MCF 10A (cell line): ENCODE data around the gene LITAF. TPM values are rescaled to one million over a fixed set of nuclear protein-coding genes. Genes with fewer than 3 reads are reported as not detected.
"Not testable (repeated sequence)": the region's sequence is repeated elsewhere in the genome, so short reads cannot be mapped to it uniquely, and the experiment has no call there.

Source experiments
- BruUV-seq: library from RNA; stranded (reverse); fragments of 400-500 nt; replicated peaks from 2 replicates; lab custom pipeline; 2021; lab: Mats Ljungman, UMichigan
- CTCF ChIA-PET: fragments of 300-600 bp; sonication (Branson Sonifier 250); formaldehyde crosslinking; extraction: SDS; loops from one replicate; lab custom pipeline; 2021; ENCODE audit warnings: antibody characterized with exemption, inconsistent platforms; lab: Yijun Ruan, JAX
- POLR2A ChIA-PET: fragments of 300-600, 350-650 bp; sonication (Branson Sonifier 250); formaldehyde crosslinking; extraction: SDS; loops from one replicate; lab custom pipeline; 2020; ENCODE audit warnings: antibody characterized with exemption, inconsistent platforms; lab: Yijun Ruan, JAX
- DNase-seq: peaks from one replicate; pipeline ENCODE4 v3.0.0-alpha.2; 2018; ENCODE audit not compliant: unreplicated experiment
- H3K27ac Mint-ChIP-seq: one replicate; pipeline ENCODE4 v1.8.0; 2022; ENCODE audit warnings: mild to moderate bottlenecking, low read depth, mixed read lengths; ENCODE audit not compliant: unreplicated experiment
- H3K27me3 Mint-ChIP-seq: one replicate; pipeline ENCODE4 v1.8.0; 2022; ENCODE audit warnings: mixed read lengths; ENCODE audit not compliant: insufficient read depth, unreplicated experiment
- H3K36me3 Mint-ChIP-seq: one replicate; pipeline ENCODE4 v1.8.0; 2022; ENCODE audit warnings: mild to moderate bottlenecking, moderate library complexity, mixed read lengths; ENCODE audit not compliant: insufficient read depth, unreplicated experiment
- H3K4me1 Mint-ChIP-seq: one replicate; pipeline ENCODE4 v1.8.0; 2022; ENCODE audit warnings: mixed read lengths; ENCODE audit not compliant: insufficient read depth, unreplicated experiment
- H3K4me3 Mint-ChIP-seq: one replicate; pipeline ENCODE4 v1.8.0; 2022; ENCODE audit warnings: mild to moderate bottlenecking, moderate library complexity, mixed read lengths; ENCODE audit not compliant: unreplicated experiment
- H3K9me3 Mint-ChIP-seq: one replicate; pipeline ENCODE4 v1.8.0; 2022; ENCODE audit warnings: mixed read lengths; ENCODE audit not compliant: unreplicated experiment
- CTCF ChIP-seq: fragments of 200-600 bp; IDR thresholded peaks from one replicate; pipeline ENCODE4 v1.8.0; 2022; ENCODE audit warnings: antibody characterized with exemption, mild to moderate bottlenecking; ENCODE audit not compliant: unreplicated experiment
- intact Hi-C: fragments of 100-400 bp; cut with micrococcal nuclease; formaldehyde crosslinking; loops from 2 replicates; pipeline ENCODE4 v1.14.1; 2022
- total RNA-seq: library from RNA; stranded (reverse); gene quantifications from 2 replicates; pipeline ENCODE4 v1.2.3, GENCODE V29; 2022

Gene LITAF
- total RNA-seq, 1 experiment from 2014 or later = 120 TPM

GRCh38 chr16:11599579-11599978 lies 12.9 kb upstream of the LITAF start:
- no TSS peak for BruUV-seq
- H3K4me3 Mint-ChIP-seq = no peak overlapping the region
- peaks cover 6% of the 10 kb centered on the region for H3K4me1 Mint-ChIP-seq
- no peaks in the 10 kb centered on the region for H3K27me3 Mint-ChIP-seq
- H3K36me3 Mint-ChIP-seq = no peaks in the 10 kb centered on the region
- intact Hi-C loops = no loop called here
- ChIA-PET POLR2A (interaction anchor here (0.7 to 1.3 kb wide), 3 partner anchors 13 to 228 kb away, joined by 3 to 4 read pairs (median 3); partner anchors contain the start of gene LITAF), CTCF (interaction anchor here (0.6 to 2.9 kb wide), 4 partner anchors 10 to 197 kb away, joined by 3 to 11 read pairs (median 3); no protein-coding TSS in a partner anchor)
- H3K27ac Mint-ChIP-seq = no peak overlapping the region
- no peak for TF ChIP-seq CTCF
- no peaks in the 10 kb centered on the region for H3K9me3 Mint-ChIP-seq
- DNase-seq = no peak

GRCh38 chr16:11597235-11598095 lies 10.7 kb upstream of the LITAF start:
- TF ChIP-seq CTCF = no peak
- H3K4me3 Mint-ChIP-seq = no peak overlapping the region
- H3K27me3 Mint-ChIP-seq = no peaks in the 10 kb centered on the region
- no peak for DNase-seq
- ChIA-PET POLR2A (interaction anchor here (0.9 to 1.5 kb wide), 5 partner anchors 10 to 43 kb away, joined by 3 to 6 read pairs (median 4); partner anchors contain the start of gene LITAF), CTCF (interaction anchor here (0.6 to 2.9 kb wide), 2 partner anchors 8 to 15 kb away, joined by 3 to 11 read pairs; no protein-coding TSS in a partner anchor)
- H3K27ac Mint-ChIP-seq = no peak overlapping the region
- BruUV-seq = no TSS peak
- intact Hi-C loops = no loop called here
- H3K36me3 Mint-ChIP-seq = no peaks in the 10 kb centered on the region
- H3K4me1 Mint-ChIP-seq = peaks cover 6% of the 10 kb centered on the region
- no peaks in the 10 kb centered on the region for H3K9me3 Mint-ChIP-seq

GRCh38 chr16:11596572-11597226 lies 10.0 kb upstream of the LITAF start:
- no TSS peak for BruUV-seq
- no peak overlapping the region for H3K27ac Mint-ChIP-seq
- POLR2A ChIA-PET = interaction anchor here (0.9 to 1.5 kb wide), 4 partner anchors 10 to 43 kb away, joined by 4 to 6 read pairs (median 4); partner anchors contain the start of gene LITAF
- no peak for DNase-seq
- peaks cover 6% of the 10 kb centered on the region for H3K4me1 Mint-ChIP-seq
- no peaks in the 10 kb centered on the region for H3K9me3 Mint-ChIP-seq
- no peak for TF ChIP-seq CTCF
- CTCF ChIA-PET = interaction anchor here (0.7 to 2.9 kb wide), 2 partner anchors 7 to 44 kb away, joined by 3 to 11 read pairs; no protein-coding TSS in a partner anchor
- no peaks in the 10 kb centered on the region for H3K27me3 Mint-ChIP-seq
- H3K36me3 Mint-ChIP-seq = no peaks in the 10 kb centered on the region
- no peak overlapping the region for H3K4me3 Mint-ChIP-seq
- intact Hi-C loops = no loop called here

GRCh38 chr16:11593581-11593980 lies 6.9 kb upstream of the LITAF start:
- CTCF ChIA-PET = no interaction called here
- BruUV-seq = no TSS peak
- H3K27ac Mint-ChIP-seq = no peak overlapping the region
- intact Hi-C loops = no loop called here
- no peak for DNase-seq
- POLR2A ChIA-PET = no interaction called here
- no peak for TF ChIP-seq CTCF
- no peaks in the 10 kb centered on the region for H3K9me3 Mint-ChIP-seq
- H3K36me3 Mint-ChIP-seq = no peaks in the 10 kb centered on the region
- H3K4me1 Mint-ChIP-seq = peaks cover 6% of the 10 kb centered on the region
- H3K27me3 Mint-ChIP-seq = no peaks in the 10 kb centered on the region
- no peak overlapping the region for H3K4me3 Mint-ChIP-seq

DNA sequence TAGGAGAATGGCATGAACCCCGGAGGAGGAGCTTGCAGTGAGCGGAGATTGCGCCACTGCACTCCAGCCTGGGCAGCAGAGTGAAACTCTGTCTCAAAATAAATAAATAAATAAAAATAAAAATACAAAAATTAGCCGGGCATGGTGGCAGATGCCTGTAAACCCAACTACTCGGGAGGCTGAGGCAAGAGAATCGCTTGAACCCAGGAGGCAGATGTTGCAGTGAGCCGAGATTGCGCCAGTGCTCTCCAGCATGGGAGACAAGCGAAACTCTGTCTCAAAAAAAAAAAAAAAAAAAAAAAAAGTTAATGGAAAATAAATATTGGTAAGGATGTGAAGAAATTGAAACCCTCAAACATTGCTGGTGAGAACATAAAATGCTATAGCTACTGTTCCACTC lies 6.4 kb upstream of the LITAF start:
- H3K27ac Mint-ChIP-seq, H3K27me3 Mint-ChIP-seq, H3K36me3 Mint-ChIP-seq, intact Hi-C loops, H3K4me3 Mint-ChIP-seq, DNase-seq, CTCF ChIA-PET, H3K4me1 Mint-ChIP-seq, H3K9me3 Mint-ChIP-seq, BruUV-seq: not testable (repeated sequence)
- POLR2A ChIA-PET = interaction anchor here (0.7 kb wide), 1 partner anchor 58 kb away, joined by 3 read pairs; no protein-coding TSS in a partner anchor
